Cardiac septum (tissue), 1 donor: Measurements from ENCODE around the gene COLEC12. TPM values are rescaled to one million over a fixed set of nuclear protein-coding genes. Genes with fewer than 3 reads are reported as not detected.

Source experiments
- DNase-seq: peaks from one replicate; pipeline ENCODE4 v3.0.0-alpha.2; 2020; ENCODE audit warnings: low spot score
- intact Hi-C: fragments of 100-400 bp; cut with DNase I; formaldehyde crosslinking; loops from one replicate; pipeline ENCODE4 v1.14.0; 2022
- total RNA-seq: library from RNA; stranded (reverse); fragmentation: NEBNext Ultra II Directional; extraction: Animal tissue kit (Norgen Biotek cat#: 25700); gene quantifications from one replicate; pipeline ENCODE4 v1.2.1, GENCODE V29; 2021
- donor health status: DM: no; HTN: no; CAD: no.

COLEC12 gene
- total RNA-seq, 1 donor from 2014 or later = 5.5 TPM

- intact Hi-C loops = loop anchor here (5.0 kb wide), 1 partner anchor 124 kb away; no protein-coding TSS in a partner anchor
- no peak for DNase-seq
Observed at GRCh38 chr18:456361-457139, 44.0 kb downstream of the COLEC12 start.

GRCh38 chr18:453400-453799 is 47.1 kb downstream of the COLEC12 start:
- intact Hi-C loops = no loop called here
- no peak for DNase-seq

- intact Hi-C loops = no loop called here
Observed at GRCh38 chr18:452816-453215, 47.7 kb downstream of the COLEC12 start.

GRCh38 chr18:449374-449773 is 51.1 kb downstream of the COLEC12 start:
- intact Hi-C loops = no loop called here
- no peak for DNase-seq

More at GRCh38 chr18:452816-453215, 47.7 kb downstream of the COLEC12 start:
- no peak for DNase-seq

GRCh38 chr18:448116-448790 is 52.2 kb downstream of the COLEC12 start:
- intact Hi-C loops = no loop called here
- no peak for DNase-seq

GRCh38 chr18:446941-447560 is 53.5 kb downstream of the COLEC12 start:
- intact Hi-C loops = no loop called here
- DNase-seq = no peak

GRCh38 chr18:445055-445454 is 55.4 kb downstream of the COLEC12 start:
- no peak for DNase-seq
- intact Hi-C loops = no loop called here

GRCh38 chr18:438571-438970 is 61.9 kb downstream of the COLEC12 start:
- intact Hi-C loops = no loop called here
- DNase-seq = no peak

- intact Hi-C loops = no loop called here
Observed at GRCh38 chr18:435940-436339, 64.6 kb downstream of the COLEC12 start.

GRCh38 chr18:434410-434809 is 66.1 kb downstream of the COLEC12 start:
- intact Hi-C loops = no loop called here
- DNase-seq = no peak

More at GRCh38 chr18:435940-436339, 64.6 kb downstream of the COLEC12 start:
- DNase-seq = no peak

GRCh38 chr18:433960-434359 is 66.5 kb downstream of the COLEC12 start:
- intact Hi-C loops = no loop called here
- no peak for DNase-seq

- no peak for DNase-seq
- intact Hi-C loops = no loop called here
Observed at GRCh38 chr18:433298-433697, 67.2 kb downstream of the COLEC12 start.

GRCh38 chr18:432791-433190 is 67.7 kb downstream of the COLEC12 start:
- intact Hi-C loops = no loop called here
- no peak for DNase-seq

- DNase-seq = no peak
- intact Hi-C loops = no loop called here
Observed at GRCh38 chr18:429030-429429, 71.5 kb downstream of the COLEC12 start.

- DNase-seq = no peak
- intact Hi-C loops = no loop called here
Observed at GRCh38 chr18:427005-427404, 73.5 kb downstream of the COLEC12 start.

GRCh38 chr18:425106-425745 is 75.3 kb downstream of the COLEC12 start:
- intact Hi-C loops = no loop called here

GRCh38 chr18:424668-425067 is 75.8 kb downstream of the COLEC12 start:
- no peak for DNase-seq
- intact Hi-C loops = no loop called here

More at GRCh38 chr18:425106-425745, 75.3 kb downstream of the COLEC12 start:
- no peak for DNase-seq

- intact Hi-C loops = no loop called here
Observed at GRCh38 chr18:424071-424661, 76.3 kb downstream of the COLEC12 start.

GRCh38 chr18:422966-423365 is 77.5 kb downstream of the COLEC12 start:
- DNase-seq = no peak
- intact Hi-C loops = no loop called here

More at GRCh38 chr18:424071-424661, 76.3 kb downstream of the COLEC12 start:
- no peak for DNase-seq
